Nephron progenitor cell (in vitro differentiated cells): ENCODE measurements around the gene C17orf100.
A peak's percentile ranks its signal among the peaks of the same experiment; 100 is the strongest.
"Not testable (repeated sequence)": the region's sequence is repeated elsewhere in the genome, so short reads cannot be mapped to it uniquely, and the experiment has no call there.

ENCODE experiments used
- DNase-seq: peaks from one replicate; pipeline ENCODE4 v3.0.0; 2021
- H3K27ac Mint-ChIP-seq: 2 replicates; pipeline ENCODE4 v1.8.0; 2021; ENCODE audit warnings: mild to moderate bottlenecking, moderate library complexity, mixed read lengths
- H3K27me3 Mint-ChIP-seq: 2 replicates; pipeline ENCODE4 v1.8.0; 2021; ENCODE audit warnings: mild to moderate bottlenecking, low read depth, mixed read lengths; ENCODE audit not compliant: poor library complexity
- H3K36me3 Mint-ChIP-seq: 2 replicates; pipeline ENCODE4 v1.8.0; 2021; ENCODE audit warnings: low read depth, mixed read lengths
- H3K4me1 Mint-ChIP-seq: 2 replicates; pipeline ENCODE4 v1.8.0; 2021; ENCODE audit warnings: mixed read lengths
- H3K4me3 Mint-ChIP-seq: 2 replicates; pipeline ENCODE4 v1.8.0; 2021; ENCODE audit warnings: mild to moderate bottlenecking, moderate library complexity, mixed read lengths
- H3K9me3 Mint-ChIP-seq: 2 replicates; pipeline ENCODE4 v1.8.0; 2021; ENCODE audit warnings: mild to moderate bottlenecking, moderate library complexity, mixed read lengths
- TF ChIP-seq, protein P1 (sequence below): fragments of 200-600 bp; sonication (generic); IDR thresholded peaks from 2 replicates; pipeline ENCODE4 v1.5.0; 2021; ENCODE audit warnings: antibody characterized with exemption

The C17orf100 gene

DNA sequence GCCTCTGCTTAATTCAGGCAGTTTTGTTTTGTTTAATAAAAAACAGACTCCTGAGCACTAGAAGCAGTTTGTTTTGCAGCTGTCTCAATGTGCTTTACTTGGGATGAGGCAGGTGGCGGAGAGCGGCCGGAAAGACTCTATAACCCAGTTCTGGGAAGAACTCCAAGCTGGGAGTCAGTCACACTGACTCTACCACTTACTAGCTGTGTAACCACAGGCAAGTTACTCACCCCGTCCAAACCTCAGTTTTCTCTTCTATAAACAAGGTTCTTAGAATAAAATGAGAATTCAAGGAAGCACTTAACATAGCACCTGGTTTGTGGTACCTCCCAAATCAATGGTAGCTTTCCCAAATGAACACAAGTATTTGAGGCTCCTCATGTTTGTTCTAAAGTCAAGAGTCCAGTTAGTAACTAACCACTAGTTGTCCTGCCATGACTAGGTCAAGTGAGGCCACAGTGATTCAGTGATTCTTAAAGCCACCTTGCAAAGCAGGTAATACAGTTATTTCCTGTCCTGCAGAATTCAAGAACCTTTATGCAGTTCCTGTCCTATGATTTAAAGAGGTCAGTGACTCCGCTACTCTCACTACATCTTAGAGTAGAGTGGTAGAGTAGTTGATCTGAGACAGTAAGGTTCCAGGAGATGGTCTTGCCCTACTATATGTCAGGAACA is 8.0 kb upstream of the C17orf100 start:
- H3K27ac Mint-ChIP-seq = no peak overlapping the region
- peaks cover 28% of the 10 kb centered on the region for H3K4me1 Mint-ChIP-seq
- no peak for DNase-seq
- TF ChIP-seq, protein P1, sequence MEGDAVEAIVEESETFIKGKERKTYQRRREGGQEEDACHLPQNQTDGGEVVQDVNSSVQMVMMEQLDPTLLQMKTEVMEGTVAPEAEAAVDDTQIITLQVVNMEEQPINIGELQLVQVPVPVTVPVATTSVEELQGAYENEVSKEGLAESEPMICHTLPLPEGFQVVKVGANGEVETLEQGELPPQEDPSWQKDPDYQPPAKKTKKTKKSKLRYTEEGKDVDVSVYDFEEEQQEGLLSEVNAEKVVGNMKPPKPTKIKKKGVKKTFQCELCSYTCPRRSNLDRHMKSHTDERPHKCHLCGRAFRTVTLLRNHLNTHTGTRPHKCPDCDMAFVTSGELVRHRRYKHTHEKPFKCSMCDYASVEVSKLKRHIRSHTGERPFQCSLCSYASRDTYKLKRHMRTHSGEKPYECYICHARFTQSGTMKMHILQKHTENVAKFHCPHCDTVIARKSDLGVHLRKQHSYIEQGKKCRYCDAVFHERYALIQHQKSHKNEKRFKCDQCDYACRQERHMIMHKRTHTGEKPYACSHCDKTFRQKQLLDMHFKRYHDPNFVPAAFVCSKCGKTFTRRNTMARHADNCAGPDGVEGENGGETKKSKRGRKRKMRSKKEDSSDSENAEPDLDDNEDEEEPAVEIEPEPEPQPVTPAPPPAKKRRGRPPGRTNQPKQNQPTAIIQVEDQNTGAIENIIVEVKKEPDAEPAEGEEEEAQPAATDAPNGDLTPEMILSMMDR = no peak
- no peaks in the 10 kb centered on the region for H3K9me3 Mint-ChIP-seq
- peaks cover 26% of the 10 kb centered on the region for H3K36me3 Mint-ChIP-seq
- H3K27me3 Mint-ChIP-seq = no peaks in the 10 kb centered on the region
- no peak overlapping the region for H3K4me3 Mint-ChIP-seq

DNA sequence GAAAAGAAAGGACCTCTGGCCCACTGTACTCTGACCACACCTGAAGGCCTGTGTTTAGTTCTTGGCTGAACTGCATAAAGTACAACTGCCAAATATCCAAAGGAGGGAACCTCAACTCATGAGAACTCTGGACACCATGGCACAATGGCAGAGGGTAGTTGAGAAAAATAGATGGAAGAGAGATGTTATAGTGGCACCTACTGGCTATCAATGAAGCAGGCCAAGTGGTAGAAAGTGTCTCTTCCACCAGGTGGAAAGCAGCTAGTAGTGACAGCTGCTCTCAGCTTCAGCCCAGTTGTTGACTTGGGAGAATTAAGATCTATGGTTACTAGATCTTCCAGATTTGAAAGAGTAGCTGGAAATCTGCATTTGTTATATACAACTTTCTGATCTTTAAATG is 3.4 kb upstream of the C17orf100 start:
- Mint-ChIP-seq H3K4me3 (no peak overlapping the region), H3K27ac (no peak overlapping the region), H3K27me3 (peaks cover 14% of the 10 kb centered on the region), H3K4me1 (peaks cover 32% of the 10 kb centered on the region), H3K36me3 (peaks cover 36% of the 10 kb centered on the region), H3K9me3 (no peaks in the 10 kb centered on the region)
- no peak for DNase-seq
- TF ChIP-seq, protein P1 = no peak

DNA sequence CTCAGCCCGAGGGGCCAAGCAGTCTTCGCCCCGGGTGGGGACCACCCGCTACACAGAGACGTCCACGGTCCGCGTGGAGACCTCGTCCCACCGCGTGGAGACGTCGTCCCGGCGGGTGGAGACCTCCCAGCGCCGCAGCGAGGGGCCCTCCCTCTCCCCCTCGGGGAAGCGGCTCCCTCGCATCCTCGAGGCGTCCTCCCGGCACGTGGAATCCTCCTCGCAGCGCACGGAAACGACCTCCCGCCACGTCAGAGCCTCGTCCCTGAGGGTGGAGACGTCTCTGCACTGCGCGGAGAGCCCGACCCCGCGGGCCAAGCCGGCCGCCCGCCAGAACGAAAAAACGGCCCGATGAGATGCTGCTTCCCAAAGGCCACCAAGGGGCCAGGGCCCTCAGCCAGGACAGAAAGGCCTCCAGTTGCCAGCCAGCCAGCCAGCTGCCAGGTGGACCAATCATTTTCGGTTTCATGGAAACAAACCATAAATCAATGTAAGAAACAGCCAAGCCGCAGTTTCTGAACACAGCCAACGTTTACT is 424 bp downstream of the C17orf100 start:
- Mint-ChIP-seq H3K9me3 (no peaks in the 10 kb centered on the region), H3K27ac (no peak overlapping the region), H3K36me3 (peaks cover 19% of the 10 kb centered on the region), H3K4me1 (peaks cover 64% of the 10 kb centered on the region), H3K4me3 (peak overlapping the region; percentile 67), H3K27me3 (peaks cover 53% of the 10 kb centered on the region)
- no peak for DNase-seq
- TF ChIP-seq, protein P1 = no peak

DNA sequence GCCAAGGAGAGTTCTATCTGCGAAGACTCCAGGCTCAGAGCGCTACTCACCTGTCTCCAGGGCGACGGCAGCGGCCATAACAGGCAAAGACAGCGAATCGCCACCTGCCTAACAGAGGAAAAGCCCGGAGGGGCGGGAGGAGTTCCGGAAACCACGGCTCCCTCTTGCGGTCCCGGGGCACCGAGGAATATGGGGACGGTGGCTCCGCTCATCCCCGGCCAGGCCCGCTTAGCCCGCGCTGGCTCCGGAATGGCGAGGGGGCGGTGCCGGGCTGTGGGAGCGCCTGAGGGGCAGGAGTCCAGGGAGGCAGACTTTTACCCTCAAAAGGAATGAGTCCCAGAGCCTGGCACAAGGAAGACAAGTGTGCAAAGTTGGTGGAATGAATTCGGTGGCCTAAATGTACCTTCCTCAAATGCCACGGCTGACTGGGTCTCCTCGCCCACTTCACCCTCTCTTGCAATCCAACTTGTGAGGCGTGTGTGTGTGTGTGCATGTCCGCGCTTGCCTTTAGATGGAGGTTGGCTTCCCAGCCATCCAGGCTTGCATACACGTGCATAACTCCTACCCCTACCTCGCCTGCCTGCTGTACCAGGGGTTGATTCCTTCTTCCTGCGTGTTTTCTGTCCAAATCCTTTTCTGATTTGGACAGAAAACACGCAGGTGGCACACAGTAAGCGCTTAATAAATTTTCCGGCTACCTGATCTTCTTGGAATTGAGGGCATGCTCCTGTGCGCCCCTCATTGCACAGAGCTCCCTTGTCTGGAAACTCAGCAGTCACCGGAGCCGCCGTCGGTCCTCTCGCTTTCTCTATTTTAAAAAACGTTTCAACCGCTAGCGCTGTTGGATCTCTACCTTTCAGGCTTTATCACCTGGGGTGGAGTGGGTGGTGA is 3.5 kb downstream of the C17orf100 start:
- Mint-ChIP-seq H3K4me1 (peaks cover 62% of the 10 kb centered on the region), H3K27ac (no peak overlapping the region), H3K27me3 (peaks cover 78% of the 10 kb centered on the region), H3K4me3 (peak overlapping the region; percentile 81), H3K36me3 (no peaks in the 10 kb centered on the region), H3K9me3 (peaks cover 3% of the 10 kb centered on the region)
- peak; percentile 63 for DNase-seq
- TF ChIP-seq, protein P1 = no peak

DNA sequence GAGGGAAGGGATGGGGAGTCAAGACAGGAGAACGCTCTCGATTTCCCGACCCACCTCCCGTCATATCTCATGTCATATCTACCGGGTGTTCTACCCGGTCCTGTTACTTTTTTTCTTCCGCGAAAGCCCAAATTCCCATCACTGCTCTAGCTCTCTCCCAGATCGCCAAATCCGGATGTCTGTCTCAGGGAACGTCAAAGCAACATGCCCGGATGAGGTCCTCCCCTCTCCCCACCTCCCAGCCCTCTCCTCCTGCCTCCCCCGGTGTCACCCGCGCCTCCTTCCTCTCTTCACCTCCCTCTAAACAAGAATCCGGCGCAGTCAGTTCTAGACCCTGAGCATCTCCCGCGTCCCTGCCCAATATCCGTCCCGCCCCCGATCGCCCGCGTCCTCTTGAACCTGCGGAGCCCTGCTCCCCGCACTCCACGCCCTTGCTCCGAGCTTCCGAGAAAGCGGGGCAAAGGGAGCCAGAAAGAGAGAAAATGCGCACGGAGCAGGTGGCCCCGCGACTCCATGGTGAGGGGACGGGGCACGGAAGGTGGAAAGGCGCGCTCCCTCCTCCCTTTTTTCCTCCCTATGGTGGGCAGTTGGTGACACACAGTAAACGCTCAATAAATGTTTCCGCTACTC is 4.3 kb downstream of the C17orf100 start:
- DNase-seq, H3K9me3 Mint-ChIP-seq, H3K36me3 Mint-ChIP-seq, H3K27ac Mint-ChIP-seq: not testable (repeated sequence)
- Mint-ChIP-seq H3K27me3 (peaks cover 84% of the 10 kb centered on the region), H3K4me3 (peak overlapping the region; percentile 83), H3K4me1 (peaks cover 65% of the 10 kb centered on the region)

DNA sequence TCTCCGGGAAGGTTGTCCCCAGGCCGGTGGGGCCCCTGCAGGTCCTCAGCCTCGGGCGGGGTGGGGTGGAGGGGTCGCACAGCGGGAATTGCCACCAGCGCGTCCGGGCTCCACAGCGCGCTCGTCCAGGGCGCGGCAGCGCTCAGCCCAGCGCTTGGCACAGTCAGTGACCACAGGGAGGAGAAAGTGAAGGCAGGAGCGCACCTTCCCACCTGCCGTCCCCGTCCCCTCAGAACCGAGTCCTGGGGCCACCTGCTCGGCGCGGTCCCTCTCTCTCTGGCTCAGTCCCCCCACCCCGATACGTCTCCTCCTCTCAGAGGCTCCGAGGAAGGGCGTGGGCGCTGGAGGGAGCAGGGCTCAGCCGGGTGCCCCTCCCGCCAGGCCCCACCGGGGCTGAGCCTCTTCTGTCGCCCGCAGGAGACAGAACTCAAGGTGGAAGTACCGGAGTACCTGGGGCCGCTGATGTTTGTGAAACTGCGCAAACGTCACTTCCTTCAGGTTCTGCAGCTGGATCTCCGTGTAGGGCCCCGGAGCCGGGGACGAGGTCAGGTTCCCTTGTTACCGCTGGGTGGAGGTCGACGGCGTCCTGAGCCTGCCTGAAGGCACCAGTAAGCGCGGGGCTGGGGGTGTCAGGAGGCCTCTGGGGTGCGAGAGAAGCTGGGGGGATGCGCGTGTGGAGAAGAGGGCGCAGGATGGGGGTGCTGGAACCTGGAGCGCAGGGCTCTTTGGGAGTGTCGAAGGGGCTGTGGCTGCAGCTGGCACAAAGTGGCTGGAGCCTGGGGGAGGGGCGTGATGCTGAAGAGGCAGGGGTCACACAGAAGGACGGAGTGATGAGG is 5.5 kb downstream of the C17orf100 start:
- Mint-ChIP-seq H3K4me1 (peaks cover 67% of the 10 kb centered on the region), H3K4me3 (peak overlapping the region; percentile 75), H3K27me3 (peaks cover 87% of the 10 kb centered on the region)
- H3K36me3 Mint-ChIP-seq, H3K27ac Mint-ChIP-seq, H3K9me3 Mint-ChIP-seq: not testable (repeated sequence)
- peak; percentile 34 for DNase-seq
